ENCODE data around the gene SYCE3.

SYCE3 gene

DNA sequence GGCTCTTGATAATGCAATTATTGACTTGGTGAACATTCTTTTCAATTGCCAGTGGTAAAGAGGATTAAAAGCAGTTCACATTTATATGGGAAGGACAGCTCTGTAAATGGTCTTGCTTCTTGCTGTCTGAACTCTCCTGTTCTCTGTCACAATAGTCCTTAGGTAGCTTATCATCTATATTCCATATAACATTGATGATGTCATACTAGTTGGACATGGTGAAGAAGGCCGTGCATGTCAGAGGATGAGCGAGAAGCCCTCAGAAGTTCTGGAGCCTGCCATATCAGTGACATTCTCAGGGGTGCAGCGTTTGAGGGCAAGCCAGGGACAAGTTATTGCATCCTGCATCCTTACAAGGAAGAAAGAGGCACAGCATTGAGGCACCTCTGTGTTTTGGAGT is 22.5 kb upstream of the SYCE3 start:
- Histone ChIP-seq H3F3A (ENCODE audit: insufficient read depth) (no peaks in the 10 kb centered on the region), H4K20me1 (ENCODE audit: low read depth, low read length) (no peaks in the 10 kb centered on the region), H3K4me2 (ENCODE audit: low read depth, low read length, poor library complexity, severe bottlenecking) (no peak overlapping the region), H3K36me3 (ENCODE audit: low read length) (no peaks in the 10 kb centered on the region), H2AFZ (ENCODE audit: low read depth, low read length, severe bottlenecking) (no peak overlapping the region), H3K9ac (ENCODE audit: low read length) (no peak overlapping the region), H3K9me2 (replicated peaks; ENCODE audit: insufficient read depth, low read length) (no peaks in the 10 kb centered on the region), H3K27me3 (ENCODE audit: low read length) (no peaks in the 10 kb centered on the region), H3K27ac (ENCODE audit: low read depth, low read length) (no peak overlapping the region), H3K4me3 (ENCODE audit: insufficient read depth, low read length, poor library complexity, severe bottlenecking) (no peak overlapping the region), H3K9me3 (ENCODE audit: insufficient read depth, low read length) (no peaks in the 10 kb centered on the region), H3K79me2 (ENCODE audit: insufficient read depth, low read length) (peaks cover 8% of the 10 kb centered on the region)
- TF ChIP-seq, protein P1, sequence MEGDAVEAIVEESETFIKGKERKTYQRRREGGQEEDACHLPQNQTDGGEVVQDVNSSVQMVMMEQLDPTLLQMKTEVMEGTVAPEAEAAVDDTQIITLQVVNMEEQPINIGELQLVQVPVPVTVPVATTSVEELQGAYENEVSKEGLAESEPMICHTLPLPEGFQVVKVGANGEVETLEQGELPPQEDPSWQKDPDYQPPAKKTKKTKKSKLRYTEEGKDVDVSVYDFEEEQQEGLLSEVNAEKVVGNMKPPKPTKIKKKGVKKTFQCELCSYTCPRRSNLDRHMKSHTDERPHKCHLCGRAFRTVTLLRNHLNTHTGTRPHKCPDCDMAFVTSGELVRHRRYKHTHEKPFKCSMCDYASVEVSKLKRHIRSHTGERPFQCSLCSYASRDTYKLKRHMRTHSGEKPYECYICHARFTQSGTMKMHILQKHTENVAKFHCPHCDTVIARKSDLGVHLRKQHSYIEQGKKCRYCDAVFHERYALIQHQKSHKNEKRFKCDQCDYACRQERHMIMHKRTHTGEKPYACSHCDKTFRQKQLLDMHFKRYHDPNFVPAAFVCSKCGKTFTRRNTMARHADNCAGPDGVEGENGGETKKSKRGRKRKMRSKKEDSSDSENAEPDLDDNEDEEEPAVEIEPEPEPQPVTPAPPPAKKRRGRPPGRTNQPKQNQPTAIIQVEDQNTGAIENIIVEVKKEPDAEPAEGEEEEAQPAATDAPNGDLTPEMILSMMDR (IDR thresholded peaks at IDR 0.05; ENCODE audit: insufficient read depth, low read length, poor library complexity, severe bottlenecking), result no peak
- TF ChIP-seq EZH2phosphoT487 (conservative IDR thresholded peaks at IDR 0.05; ENCODE audit: low read length), result no peak

DNA sequence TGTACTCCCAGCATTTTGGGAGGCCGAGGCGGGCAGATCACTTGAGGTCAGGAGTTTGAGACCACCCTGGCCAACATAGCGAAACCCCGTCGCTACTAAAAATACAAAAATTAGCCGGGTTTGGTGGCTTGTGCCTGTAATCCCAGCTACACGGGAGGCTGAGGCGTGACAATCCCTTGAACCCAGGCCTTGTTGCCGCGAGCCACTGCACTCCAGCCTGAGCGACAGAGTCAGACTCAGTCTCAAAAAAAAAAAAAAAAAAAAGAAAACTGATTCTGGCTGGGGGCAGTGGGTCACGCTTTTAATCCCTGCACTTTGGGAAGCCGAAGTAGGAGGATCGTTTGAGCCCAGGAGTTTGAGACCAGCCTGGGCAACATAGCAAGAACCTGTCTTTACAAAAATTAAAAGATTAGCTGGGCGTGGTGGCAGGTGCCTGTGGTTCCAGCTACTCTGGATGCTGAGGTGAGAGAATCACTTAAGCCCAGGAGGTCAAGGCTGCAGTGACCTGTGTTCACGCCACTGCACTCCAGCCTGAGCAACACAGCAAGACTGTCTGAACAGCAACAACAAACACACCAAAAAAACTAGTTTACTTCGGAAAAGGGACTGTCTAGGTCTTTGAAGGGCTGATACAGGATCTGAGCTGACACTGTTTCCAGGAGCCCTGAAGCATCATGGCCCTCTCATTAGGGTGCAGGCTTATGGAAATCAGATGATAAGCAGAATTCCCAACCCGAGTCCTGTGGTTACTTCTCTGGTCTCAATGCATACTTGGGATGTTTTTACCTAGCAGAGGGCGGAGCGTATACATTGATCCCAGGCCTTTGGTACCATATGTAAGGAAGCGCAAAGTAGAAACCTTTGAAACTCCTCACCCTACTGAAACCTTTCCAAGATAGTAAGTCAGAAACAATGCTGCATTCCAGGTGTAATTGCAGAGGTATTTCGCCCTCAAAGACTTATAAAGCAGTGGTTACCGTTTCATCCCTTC is 21.7 kb upstream of the SYCE3 start:
- no peaks in the 10 kb centered on the region for H3F3A ChIP-seq (ENCODE audit: insufficient read depth)
- no peak overlapping the region for H2AFZ ChIP-seq (ENCODE audit: low read depth, low read length, severe bottlenecking)
- no peaks in the 10 kb centered on the region for H4K20me1 ChIP-seq (ENCODE audit: low read depth, low read length)
- H3K9me2 ChIP-seq (replicated peaks; ENCODE audit: insufficient read depth, low read length), result no peaks in the 10 kb centered on the region
- H3K79me2 ChIP-seq (ENCODE audit: insufficient read depth, low read length), result peaks cover 8% of the 10 kb centered on the region
- H3K27me3 ChIP-seq (ENCODE audit: low read length), result no peaks in the 10 kb centered on the region
- no peak overlapping the region for H3K27ac ChIP-seq (ENCODE audit: low read depth, low read length)
- TF ChIP-seq EZH2phosphoT487 (conservative IDR thresholded peaks at IDR 0.05; ENCODE audit: low read length), result no peak
- TF ChIP-seq, protein P1 (IDR thresholded peaks at IDR 0.05; ENCODE audit: insufficient read depth, low read length, poor library complexity, severe bottlenecking), result no peak
- no peak overlapping the region for H3K4me3 ChIP-seq (ENCODE audit: insufficient read depth, low read length, poor library complexity, severe bottlenecking)
- peak overlapping the region; percentile 61 for H3K4me2 ChIP-seq (ENCODE audit: low read depth, low read length, poor library complexity, severe bottlenecking)
- no peaks in the 10 kb centered on the region for H3K9me3 ChIP-seq (ENCODE audit: insufficient read depth, low read length)
- H3K9ac ChIP-seq (ENCODE audit: low read length), result peak overlapping the region; percentile 92
- no peaks in the 10 kb centered on the region for H3K36me3 ChIP-seq (ENCODE audit: low read length)

GRCh38 chr22:50583294-50583861 is 20.7 kb upstream of the SYCE3 start:
- no peaks in the 10 kb centered on the region; the same call in 1 of the 2 replicates for H4K20me1 ChIP-seq (ENCODE audit: low read depth, low read length)
- H3K27ac ChIP-seq (ENCODE audit: low read depth, low read length), result peak overlapping the region; percentile 25
- no peak for TF ChIP-seq EZH2phosphoT487 (conservative IDR thresholded peaks at IDR 0.05; ENCODE audit: low read length)
- TF ChIP-seq, protein P1 (IDR thresholded peaks at IDR 0.05; ENCODE audit: insufficient read depth, low read length, poor library complexity, severe bottlenecking), result no peak
- peak overlapping the region; percentile 61 for H3K4me2 ChIP-seq (ENCODE audit: low read depth, low read length, poor library complexity, severe bottlenecking)
- peak overlapping the region; percentile 46 for H2AFZ ChIP-seq (ENCODE audit: low read depth, low read length, severe bottlenecking)
- no peaks in the 10 kb centered on the region for H3K36me3 ChIP-seq (ENCODE audit: low read length)
- no peaks in the 10 kb centered on the region for H3K9me2 ChIP-seq (replicated peaks; ENCODE audit: insufficient read depth, low read length)
- H3F3A ChIP-seq (ENCODE audit: insufficient read depth), result no peaks in the 10 kb centered on the region
- H3K9me3 ChIP-seq (ENCODE audit: insufficient read depth, low read length), result no peaks in the 10 kb centered on the region
- H3K9ac ChIP-seq (ENCODE audit: low read length), result peak overlapping the region; percentile 92
- H3K27me3 ChIP-seq (ENCODE audit: low read length), result no peaks in the 10 kb centered on the region
- peaks cover 8% of the 10 kb centered on the region for H3K79me2 ChIP-seq (ENCODE audit: insufficient read depth, low read length)
- H3K4me3 ChIP-seq (ENCODE audit: insufficient read depth, low read length, poor library complexity, severe bottlenecking), result peak overlapping the region; percentile 72
